Activated CD8-positive, alpha-beta memory T cell treated with anti-CD3 and anti-CD28 coated beads for 24 hours (primary cell): Measurements from ENCODE around the gene NDUFA13.
"Not testable (repeated sequence)": the region's sequence is repeated elsewhere in the genome, so short reads cannot be mapped to it uniquely, and the experiment has no call there.

Experiments
- DNase-seq: peaks from one replicate; pipeline ENCODE4 v3.0.0-alpha.2; 2020

NDUFA13 gene

DNA sequence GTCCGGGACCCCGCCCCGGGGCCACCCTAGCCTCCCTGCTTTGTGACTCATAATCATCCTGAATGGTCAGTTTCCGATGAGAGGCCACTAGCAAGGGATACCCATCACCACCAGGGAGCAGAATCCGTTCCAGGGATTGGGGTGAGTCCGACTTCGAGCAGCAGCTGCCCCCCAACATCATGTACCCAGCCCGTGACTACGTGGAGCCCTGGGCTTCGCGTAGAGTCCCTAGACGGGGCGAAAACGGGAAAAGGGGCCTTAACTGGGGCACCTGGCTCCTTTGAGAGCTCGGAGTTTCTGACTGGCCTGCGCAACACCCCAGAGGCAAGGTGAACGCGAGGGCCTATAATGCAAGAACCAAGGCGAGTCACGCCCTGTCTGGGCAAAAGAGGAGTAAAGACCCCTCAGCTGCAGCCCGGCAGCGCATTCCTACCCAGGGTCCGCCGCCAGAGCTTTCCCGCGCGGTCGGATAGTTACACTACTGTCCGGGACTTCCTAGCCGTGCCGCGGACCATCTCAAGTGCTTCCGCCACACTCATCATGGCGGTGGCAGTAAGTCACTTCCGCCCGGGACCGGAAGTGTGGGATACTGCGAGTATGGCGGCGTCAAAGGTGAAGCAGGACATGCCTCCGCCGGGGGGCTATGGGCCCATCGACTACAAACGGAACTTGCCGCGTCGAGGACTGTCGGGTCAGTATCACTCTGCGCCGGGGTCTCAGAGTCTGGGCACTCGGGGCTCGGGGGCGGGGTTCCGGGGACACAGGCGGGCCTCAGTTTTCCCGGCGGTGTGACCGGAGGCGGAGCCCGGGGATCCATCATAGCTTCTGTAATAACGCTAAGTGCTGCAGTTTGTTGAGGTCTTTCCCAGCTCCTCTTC lies at the start of gene NDUFA13:
TSS of gene NDUFA13 (plus strand) at position 584 of the 878 bp plus-strand sequence. CDS start at position 598, 14 bp downstream.
- peak; percentile 100 for DNase-seq

DNA sequence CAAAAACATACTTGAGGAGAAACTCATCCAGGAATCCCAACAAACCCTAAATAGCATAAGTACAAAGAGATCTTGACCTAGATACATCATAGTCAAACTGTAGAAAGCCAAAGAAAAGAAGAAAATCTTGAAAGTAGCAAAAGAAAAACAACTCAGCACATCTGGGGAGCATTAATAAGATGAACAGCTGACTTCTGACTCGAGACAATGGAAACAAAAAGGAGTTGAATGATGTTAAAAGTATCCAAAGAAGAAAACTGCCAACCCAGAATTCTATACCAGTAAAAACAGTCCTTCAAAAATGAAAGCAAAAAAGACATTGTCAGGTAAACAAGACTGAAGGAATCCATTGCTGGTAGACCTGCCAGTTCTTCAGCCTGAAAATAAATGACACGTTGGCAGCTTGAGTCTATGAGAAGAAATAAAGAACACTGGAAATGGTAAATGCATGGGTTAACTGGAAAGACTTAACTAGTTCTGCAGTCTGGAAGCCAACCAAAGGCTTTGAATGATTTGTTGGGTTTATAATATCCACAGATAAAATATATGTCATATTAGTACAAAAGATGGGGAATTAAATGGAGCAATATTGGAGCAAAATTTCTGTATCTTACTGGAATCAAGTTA lies 47.5 kb upstream of the NDUFA13 start:
- no peak for DNase-seq

DNA sequence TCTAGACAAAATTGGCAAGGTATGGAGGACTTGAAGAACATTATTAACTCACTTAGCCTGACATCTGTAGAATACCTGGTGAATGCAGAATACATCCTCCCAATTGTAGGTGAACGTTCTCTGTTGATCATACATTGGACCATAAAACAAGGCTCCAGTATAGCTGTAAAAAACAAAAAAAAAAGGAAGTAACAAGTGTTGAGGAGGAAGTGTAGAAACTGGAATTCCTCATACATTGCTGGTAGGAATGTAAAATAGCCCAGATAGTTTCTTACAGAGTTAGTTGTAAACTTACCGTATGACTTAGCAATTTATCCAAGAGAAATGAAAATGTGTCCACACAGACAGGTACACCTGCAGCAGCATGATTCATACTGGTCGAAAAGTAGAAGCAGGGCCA lies 45.4 kb upstream of the NDUFA13 start:
- DNase-seq, result no peak

DNA sequence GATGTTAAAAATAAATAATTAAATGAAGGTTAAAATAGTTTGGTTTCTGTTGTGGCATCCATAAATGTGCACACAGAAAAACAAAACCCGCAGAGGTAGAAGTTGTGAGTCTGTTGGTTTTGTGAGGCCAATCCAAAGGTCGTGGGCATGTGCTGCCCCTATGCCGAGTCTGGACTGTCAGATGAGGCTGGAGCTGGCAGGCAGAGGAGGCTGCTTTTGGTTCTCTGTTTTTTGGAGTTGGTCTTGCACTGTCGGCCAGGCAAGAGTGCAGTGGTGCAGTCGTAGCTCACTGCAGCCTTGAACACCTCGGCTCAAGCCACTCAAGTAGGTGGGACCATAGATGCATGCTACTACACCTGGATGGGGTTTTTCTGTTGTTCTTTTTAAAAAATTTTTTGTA lies 44.3 kb upstream of the NDUFA13 start:
- DNase-seq, result no peak

DNA sequence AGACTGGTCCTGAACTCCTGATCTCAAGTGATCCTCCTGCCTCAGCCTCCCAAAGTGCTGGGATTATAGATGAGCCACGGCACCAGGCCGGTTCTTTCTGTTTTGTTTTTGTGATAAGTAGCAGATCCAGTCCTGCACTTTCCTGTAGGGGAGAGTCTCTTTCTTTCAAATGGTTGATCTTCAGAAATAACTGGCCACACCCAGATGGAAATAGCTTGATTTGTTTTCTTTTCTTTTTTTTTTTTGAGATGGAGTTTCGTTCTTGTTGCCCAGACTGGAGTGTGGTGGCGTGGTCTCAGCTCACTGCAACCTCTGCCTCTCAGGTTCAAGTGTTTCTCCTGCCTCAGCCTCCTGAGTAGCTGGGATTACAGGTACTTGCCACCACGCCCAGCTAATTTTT lies 43.9 kb upstream of the NDUFA13 start:
- not testable (repeated sequence) for DNase-seq

DNA sequence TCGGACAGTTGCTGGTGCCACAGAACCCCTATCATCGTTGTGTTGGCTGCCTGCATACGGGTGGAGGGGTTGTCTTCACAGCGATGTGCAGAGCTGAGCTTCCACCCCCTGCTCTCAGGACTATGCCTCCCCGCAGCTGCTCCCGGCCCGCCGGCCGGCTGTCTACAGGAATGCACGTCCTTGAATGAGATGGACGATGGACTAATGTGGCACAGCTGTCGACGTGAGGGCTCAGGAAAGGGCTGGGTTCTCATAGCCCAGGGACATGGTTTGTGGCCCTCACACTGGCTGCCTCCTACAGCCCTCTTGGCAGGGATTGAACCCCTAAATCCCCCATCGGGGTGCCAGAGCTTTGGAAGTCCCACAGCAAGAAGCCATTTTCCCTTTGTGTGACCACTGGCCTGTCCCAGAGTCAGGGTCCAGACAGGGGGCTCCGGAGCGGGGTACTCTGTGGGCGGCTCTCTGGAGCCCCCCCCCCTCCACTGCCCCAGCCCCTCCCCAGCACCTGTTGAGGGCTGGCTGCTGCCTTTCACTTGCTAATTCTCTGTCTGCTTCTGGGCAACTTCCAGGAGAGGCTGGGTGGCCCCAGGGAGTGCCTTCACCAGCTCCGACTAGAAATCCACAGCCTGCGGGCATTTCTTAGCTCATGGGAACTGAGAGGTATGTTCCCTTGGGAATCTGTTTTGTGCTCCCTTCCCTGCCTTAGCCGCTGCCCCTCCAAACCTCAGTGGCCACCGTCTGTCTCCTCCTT lies 40.8 kb upstream of the NDUFA13 start:
- no peak for DNase-seq

DNA sequence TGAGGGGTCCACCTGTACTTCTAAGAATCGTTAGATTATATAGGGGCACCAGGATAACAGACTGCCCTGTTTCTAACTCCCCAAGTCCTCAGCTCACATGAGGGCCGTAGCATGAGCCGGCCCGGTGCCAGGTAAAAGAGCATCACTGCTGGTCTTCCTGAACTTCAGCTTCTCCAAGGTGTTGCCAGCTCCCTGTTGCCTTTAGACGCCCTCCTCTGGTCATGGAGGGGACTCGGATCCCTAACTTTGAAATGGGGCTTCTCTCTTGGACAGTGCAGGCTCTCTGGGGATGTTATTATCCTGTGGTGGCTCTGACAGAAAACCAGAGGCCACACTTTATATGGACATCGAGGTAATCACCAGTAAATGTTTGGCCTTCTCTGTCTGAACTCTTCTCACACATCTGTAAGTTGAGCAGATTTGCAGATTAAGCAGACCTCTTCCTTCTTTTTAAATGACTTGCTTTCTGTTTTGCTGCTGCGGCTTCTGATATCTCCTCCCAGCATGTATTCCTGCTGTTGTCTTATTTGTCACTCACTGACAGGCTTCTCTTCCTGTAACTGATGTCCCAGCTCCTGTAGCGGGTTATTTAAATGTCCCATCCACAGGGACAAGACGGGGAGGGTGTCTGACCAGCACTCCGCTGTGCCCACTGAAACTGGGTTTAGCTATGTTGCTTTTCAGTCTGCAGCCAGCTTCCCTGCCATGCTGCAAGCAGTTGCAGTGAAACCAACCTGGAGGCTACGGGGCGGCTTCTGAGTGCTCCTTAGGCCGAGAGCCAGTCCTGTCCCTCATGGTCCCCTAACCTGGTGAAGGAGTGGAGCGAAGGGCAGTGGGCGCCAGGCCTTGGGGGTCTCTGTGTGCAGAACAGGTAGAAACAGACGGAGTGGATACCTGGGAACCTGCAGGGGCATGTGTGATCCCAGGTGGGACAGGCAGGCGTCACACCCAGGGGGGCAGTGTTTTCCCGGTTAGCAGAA lies 39.9 kb upstream of the NDUFA13 start:
- no peak for DNase-seq

DNA sequence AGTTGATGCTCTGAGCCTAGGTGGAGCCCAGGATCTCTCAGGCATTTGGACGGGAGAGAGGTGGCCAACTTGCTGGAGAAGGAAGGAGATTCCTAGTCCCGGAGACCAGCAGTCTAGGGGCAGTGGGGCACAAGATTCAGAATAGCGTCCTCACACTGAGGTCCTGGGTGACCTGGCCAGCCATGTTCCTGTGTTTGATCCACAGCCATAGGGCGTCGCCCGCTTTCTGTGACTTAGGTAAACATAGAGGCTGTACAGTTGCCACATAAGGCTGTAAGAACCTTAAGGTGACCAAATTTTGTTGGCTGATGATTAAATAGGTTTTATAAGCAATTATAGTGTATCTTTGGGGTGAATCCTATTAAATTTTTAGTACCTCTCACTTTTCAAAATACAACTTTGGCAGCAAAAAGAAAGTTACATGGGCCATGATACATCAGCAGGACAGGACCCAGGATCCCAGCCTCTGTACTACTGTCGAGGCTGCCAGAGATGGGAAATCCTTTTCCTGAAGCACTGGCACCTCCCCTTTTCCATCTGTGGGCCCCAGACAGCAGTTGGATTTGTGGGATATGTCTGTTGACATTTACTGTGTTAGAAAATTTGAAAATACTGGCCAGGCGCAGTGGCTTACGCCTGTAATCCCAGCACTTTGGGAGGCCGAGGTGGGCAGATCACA lies 38.2 kb upstream of the NDUFA13 start:
- DNase-seq, result no peak

DNA sequence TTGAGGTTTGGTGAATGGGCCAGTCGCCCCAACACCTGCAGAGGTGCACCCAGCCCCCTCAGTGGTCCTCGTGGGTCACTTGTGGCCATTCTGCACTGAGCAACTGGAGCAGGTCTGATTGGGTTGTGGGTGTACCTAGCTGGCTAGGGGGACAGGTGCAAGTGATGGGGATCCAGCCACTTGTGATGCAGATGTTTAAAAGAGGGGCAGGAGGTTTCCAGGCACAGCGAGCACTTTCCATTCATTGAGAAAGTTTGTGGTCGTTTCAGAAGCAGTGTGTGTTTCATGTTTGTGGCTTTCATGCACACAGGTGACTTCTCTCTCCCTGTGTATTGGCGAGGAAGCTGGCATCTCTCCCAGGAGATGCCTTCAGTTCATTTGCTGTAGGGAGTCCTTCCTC lies 35.3 kb upstream of the NDUFA13 start:
- DNase-seq, result peak; percentile 60

DNA sequence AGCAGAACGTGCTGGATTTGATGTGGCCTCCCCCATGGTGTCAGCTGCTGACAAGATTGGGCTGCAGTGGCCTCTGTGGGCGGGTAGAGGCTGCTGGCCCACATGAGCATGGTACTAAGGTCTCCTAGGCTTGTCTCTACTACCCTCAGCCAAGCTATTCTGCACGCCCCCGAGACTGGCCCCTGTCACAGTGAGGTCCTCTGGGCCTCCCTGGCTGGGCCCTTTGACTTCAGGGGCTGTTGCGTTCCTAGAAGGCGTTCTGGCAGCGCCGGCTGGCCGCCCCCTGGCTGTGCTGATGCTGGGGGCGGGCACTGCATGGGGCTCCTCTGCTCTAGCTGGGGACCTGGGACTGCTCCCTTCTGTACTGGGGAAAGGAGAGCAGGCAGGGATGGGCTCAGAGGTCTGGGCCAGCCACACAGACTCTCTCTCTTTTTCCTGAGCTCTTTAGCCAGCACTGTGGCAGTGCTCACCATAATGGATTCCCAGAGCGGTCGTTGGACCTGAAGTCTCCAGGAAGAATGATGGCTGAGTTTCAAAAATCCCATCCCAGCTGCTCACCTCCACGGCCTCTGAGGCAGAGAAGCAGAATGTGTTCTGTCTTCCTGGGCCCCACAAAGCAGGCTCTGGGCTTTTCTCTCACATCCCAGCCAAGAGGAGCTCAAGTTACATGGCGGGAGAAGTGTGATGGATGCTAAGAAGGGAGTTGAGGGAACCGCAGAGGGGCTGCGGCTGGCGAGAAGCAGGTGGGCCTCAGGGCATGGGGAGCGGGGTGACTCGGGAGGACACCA lies 33.0 kb upstream of the NDUFA13 start:
- no peak for DNase-seq

DNA sequence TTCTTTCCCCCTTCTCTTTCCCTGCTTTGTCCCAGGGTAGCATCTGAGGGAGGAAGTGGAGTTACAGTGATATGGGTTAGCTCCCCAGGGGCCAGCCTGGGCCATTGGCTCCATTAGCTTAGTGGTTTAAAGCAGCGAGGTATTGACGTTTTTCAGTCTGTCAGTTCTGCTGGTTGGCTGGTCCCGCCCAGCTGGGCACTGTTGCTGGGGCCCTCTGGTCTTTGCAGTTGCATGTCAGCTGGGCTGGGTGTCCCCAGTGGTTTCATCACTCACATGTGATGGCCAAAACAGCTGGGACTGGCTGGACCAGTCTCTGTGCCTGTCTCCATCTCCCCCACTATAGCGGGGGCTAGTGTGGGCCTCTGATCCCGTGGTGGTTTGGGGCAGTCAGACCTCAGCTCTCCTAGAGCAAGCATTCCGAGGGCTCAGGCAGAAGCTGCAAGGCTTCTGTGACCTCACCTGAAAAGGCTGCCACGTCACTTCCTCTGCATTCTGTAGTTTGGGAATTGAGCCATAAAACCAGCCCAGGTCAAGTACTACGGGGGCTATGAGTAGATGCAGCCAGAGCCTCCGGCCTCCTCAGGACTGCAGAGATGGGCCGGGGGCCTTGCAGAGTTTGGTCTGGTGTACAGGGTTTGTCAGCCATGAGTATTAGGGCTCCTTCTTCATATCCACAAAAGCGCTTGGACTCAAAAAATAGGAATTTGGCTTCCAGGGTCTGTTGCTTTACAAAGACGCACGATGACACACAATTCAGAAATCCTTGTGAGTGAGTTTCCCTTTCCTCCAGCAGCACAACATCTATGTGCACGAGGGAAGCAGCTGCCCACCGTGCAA lies 30.6 kb upstream of the NDUFA13 start:
- DNase-seq, result no peak

DNA sequence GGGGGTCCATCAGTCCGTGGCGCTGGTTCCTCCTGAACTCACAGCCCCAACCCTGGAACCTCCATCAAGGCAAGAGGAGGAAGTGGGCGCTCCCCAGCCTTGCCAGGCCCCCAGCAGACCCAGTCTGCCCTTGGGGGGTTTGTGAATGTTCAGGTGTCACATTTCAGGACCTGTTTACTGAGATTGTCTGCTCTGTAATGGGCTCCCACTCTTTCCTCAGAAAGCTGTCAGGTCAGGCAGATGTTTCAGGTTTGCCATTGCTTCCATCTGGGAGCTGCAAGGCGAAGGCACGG lies 30.1 kb upstream of the NDUFA13 start:
- DNase-seq, result no peak

DNA sequence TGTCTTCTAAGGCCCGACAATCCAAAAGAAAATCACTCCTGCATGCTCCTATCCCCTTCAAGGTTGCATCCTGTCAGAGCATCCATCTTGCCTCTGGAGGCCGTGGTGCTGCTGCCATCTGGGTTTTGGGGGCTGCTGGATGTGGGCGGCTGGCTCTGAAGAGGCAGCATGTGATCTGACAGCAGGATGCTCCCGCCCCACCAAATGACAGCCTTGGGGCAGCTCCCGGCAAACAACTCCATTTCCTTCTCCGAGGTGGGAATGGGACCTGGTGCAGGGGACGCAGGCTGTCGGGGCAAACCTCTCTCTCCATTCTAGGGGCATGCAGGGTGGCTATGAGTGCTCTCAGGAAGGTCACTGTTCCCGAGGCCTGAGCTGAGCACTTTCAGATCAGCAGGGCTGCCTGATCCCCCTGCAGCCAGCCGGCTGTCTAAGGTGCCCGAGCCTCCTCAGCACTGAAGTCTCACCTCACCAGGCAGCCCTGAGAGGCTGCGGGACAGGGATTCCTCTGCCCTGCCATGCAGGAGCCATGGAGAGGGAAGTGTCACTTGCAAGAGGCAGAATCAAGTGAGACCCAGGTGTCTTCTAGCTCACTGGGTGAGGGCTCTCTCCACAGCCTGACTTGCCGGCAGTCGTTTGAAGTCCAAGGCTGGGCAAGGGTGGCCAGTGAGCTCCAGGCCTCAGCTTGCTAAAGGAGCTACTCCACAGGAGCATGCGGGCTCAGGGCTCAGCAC lies 29.5 kb upstream of the NDUFA13 start:
- DNase-seq, result no peak

DNA sequence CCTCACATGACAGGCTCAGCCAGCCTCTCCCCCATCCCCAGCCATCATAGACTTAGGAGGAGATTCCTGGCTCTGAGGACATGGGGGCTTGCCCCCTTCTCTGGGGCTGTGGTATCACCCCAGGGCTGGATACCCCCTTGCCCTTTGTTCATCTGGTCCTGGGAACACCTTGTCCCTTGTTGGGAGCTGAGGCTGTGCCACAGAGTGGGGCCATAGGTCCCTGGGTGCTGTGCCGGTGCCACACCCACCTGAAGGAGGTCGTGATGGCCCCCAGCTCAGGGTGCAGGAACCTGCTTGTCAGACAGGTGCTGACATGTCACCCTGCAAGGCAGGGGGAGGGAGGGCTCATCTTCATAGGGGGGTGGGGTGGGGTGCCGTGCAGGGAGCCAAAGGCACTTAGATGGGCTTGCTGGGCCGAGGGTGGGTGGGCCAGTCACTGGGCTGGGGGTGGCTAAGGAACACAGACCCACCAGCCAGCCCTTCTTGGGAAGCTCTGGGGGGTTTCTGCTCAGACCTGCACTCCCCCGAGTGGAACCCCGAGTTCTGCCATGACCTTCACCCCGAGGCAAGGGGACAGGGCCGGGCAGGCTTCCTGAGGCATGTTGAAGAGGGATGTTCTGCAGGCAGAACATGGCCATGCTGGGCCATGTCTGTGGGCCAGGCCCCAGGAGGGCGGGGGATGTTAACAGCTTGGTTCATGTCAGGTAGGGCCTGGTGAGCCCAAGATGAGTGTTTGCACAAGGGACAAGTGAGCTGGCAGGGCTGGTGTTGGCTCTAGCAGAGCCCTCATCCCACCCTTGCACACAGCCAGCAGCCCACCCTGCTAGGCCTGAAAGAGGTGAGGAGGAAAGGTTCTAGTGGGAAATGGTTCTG lies 28.7 kb upstream of the NDUFA13 start:
- DNase-seq, result no peak

DNA sequence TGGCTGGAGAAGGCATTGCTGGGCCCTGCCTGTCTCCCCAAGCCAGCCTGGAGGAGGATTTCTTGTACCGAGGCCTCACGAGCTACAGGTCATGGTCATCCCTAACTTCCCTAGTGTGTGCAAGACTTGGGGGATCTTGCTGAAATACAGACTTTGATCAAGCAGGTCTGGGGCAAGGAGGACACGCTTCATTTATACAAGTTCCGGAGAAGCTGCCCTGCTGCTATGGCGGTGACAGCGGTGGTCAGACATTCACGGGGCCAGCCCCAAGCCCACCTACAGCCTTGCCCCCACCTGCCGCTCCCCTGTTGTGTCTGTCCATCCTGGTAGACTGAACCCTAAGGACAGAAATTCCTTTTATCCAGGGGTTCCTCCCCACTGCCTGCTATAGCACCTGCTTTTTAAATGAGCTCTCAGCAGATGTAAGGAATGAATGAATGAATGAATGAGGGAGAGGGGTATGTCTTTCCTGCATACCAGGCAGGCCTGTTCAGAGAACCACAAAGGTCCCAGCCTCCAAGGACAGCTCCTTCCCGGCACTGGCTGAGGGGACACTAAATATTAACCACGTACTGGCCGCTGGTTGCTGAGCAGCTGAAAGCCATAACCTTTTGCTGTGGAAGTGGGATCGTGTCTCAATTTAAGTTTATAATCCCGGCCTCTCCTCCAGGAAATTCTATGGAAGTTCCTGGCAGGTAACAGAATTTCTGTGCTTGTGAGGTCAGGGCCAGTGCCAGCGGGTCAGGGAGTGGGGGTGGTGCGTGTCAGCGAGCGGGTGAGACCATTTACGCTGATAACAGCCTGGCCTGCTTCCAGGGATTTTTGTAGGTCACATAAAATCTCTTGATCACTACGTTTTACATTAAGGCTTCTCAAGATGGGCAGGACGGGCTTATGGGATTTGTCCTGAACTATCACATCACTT lies 27.8 kb upstream of the NDUFA13 start:
- no peak for DNase-seq

DNA sequence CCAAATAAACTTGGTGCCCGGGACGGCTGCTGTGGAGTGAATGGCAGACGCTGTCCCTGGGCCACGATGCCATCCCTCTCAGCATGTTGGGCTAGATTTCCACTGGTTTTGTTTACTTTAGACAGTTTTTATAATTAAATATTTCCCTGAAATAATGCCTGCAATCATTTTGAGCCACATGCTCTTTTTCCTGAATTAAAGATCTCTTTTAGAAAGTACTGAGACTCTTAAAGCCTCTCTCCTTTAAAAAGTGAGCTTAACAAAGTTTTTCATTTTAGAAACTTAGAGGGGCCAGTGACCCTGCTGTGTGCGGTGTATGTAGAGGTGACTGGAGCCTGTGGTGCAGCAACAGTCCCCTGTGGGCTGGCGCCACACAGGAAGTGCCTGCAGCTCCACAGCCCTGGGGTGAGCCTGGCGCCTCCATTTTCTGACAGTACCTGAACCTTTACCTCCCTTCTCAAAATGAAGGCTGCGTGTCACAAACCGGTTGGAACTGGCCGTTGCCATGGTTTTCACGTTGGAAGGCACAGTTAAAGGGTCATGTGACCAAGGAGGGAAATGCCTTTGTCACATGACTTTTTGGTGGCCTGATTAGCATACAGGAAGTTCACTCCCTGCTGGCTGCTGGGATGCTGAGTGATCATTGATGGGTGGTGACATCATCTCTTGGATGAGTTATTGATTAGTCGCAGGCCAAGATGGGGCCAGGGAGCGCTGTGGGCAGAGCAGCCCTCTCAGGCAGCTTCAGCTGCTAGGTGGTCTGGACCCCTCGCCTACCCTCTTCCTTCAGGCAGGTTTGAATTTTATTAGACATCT lies 26.9 kb upstream of the NDUFA13 start:
- peak; percentile 85 for DNase-seq
